HepG2 (cell line): ENCODE measurements around the gene USF2. TPM values are rescaled to one million over a fixed set of nuclear protein-coding genes. Genes with fewer than 3 reads are reported as not detected.

Source experiments
- BCL6 ChIP-seq: IDR thresholded peaks from 2 replicates; pipeline ENCODE4 v1.6.1; 2016; ENCODE audit warnings: missing genetic modification reagents, missing compliant biosample characterization
- DDIT3 ChIP-seq: sonication (generic); formaldehyde crosslinking; IDR thresholded peaks from 2 replicates; pipeline ENCODE4 v1.4.0; 2020; ENCODE audit warnings: mild to moderate bottlenecking, missing genetic modification reagents
- FOXJ3 ChIP-seq: sonication (generic); formaldehyde crosslinking; IDR thresholded peaks from 2 replicates; pipeline ENCODE4 v1.4.0; 2020; ENCODE audit warnings: missing genetic modification reagents, mild to moderate bottlenecking, borderline replicate concordance
- FOXP1 ChIP-seq, 2 experiments: fragments of 450-650 bp in 1 of 2; IDR thresholded peaks; 2 replicates each; pipeline ENCODE4 v1.6.1; 2017 to 2018; ENCODE audit warnings: antibody characterized with exemption in 1 of 2
- NFE2L1 ChIP-seq: sonication (generic); formaldehyde crosslinking; IDR thresholded peaks from 2 replicates; pipeline ENCODE4 v1.4.0; 2020; ENCODE audit warnings: missing genetic modification reagents, mild to moderate bottlenecking, borderline replicate concordance
- NFKBIZ ChIP-seq: IDR thresholded peaks from 2 replicates; pipeline ENCODE4 v1.6.1; 2018; ENCODE audit warnings: missing genetic modification reagents, missing compliant biosample characterization
- RBM39 ChIP-seq: fragments of 200-400 bp; formaldehyde crosslinking; IDR thresholded peaks from one replicate; pipeline ENCODE4 v1.6.1; 2018; ENCODE audit warnings: antibody characterized with exemption, mild to moderate bottlenecking, low read depth, low read length; ENCODE audit not compliant: poor library complexity, severe bottlenecking
- SMARCE1 ChIP-seq: fragments of 450-650 bp; IDR thresholded peaks from 2 replicates; pipeline ENCODE4 v1.6.1; 2017; ENCODE audit warnings: borderline replicate concordance
- SRF ChIP-seq: IDR thresholded peaks from 2 replicates; pipeline ENCODE4 v1.6.1; 2011; ENCODE audit warnings: mild to moderate bottlenecking, low read depth, low read length, moderate library complexity
- SRSF9 ChIP-seq: fragments of 200-400 bp; formaldehyde crosslinking; IDR thresholded peaks from 2 replicates; pipeline ENCODE4 v1.6.1; 2018; ENCODE audit warnings: borderline replicate concordance, mild to moderate bottlenecking, low read depth, low read length; ENCODE audit not compliant: insufficient read depth, poor library complexity, severe bottlenecking
- ZMYM2 ChIP-seq: sonication (generic); formaldehyde crosslinking; IDR thresholded peaks from 2 replicates; pipeline ENCODE4 v1.8.0; 2022; ENCODE audit warnings: mild to moderate bottlenecking, missing genetic modification reagents
- ZNF138 ChIP-seq: sonication (generic); formaldehyde crosslinking; IDR thresholded peaks from 2 replicates; pipeline ENCODE4 v1.5.0; 2020; ENCODE audit warnings: mild to moderate bottlenecking, low read depth, missing genetic modification reagents
- ZNF143 ChIP-seq: sonication (generic); formaldehyde crosslinking; IDR thresholded peaks from 2 replicates; pipeline ENCODE4 v1.4.0; 2020; ENCODE audit warnings: missing genetic modification reagents
- ZNF224 ChIP-seq: sonication (generic); formaldehyde crosslinking; IDR thresholded peaks from 2 replicates; pipeline ENCODE4 v1.5.0; 2020; ENCODE audit warnings: mild to moderate bottlenecking, missing genetic modification reagents
- polyA plus RNA-seq, 8 experiments: library from polyadenylated mRNA; depleted of rRNA in 3 of 8; stranded (reverse) in 7 of 8; unstranded in 1 of 8; fragments of >200 nt; fragmentation: Illumina TruSeq in 4 of 8; extraction: Trizol in 4 of 8; gene quantifications; 2 replicates each; pipeline versions ENCODE4 v1.2.1 to v1.2.3, GENCODE V29; 2011 to 2016; ENCODE audit warnings: low read depth in 4 of 8, missing spikeins in 1 of 8, mixed read lengths in 1 of 8; ENCODE audit not compliant: insufficient read depth in 1 of 8
- total RNA-seq, 5 experiments: library from RNA; depleted of rRNA; stranded (reverse); fragments of >200 nt; fragmentation: Illumina TruSeq; extraction: Trizol; gene quantifications; 2 replicates each; pipeline ENCODE4 v1.2.3, GENCODE V29; 2016; ENCODE audit warnings: low read depth in 1 of 5
- TF ChIP-seq, protein P1 (sequence below): IDR thresholded peaks from 2 replicates; pipeline ENCODE4 v1.6.1; 2016
- TF ChIP-seq, protein P2 (sequence below): sonication (generic); formaldehyde crosslinking; IDR thresholded peaks from 2 replicates; pipeline ENCODE4 v1.4.0; 2020; ENCODE audit warnings: missing genetic modification reagents
- TF ChIP-seq, protein P3 (sequence below): sonication (generic); formaldehyde crosslinking; IDR thresholded peaks from 2 replicates; pipeline ENCODE4 v1.4.0; 2020; ENCODE audit warnings: missing genetic modification reagents, mild to moderate bottlenecking, borderline replicate concordance
- TF ChIP-seq, protein P4 (sequence below): fragments of 450-650 bp; IDR thresholded peaks from 2 replicates; pipeline ENCODE4 v1.6.1; 2017

USF2 gene
- total and polyA plus RNA-seq, 2 of the 13 experiments (the other 11 are each of a cell fraction or from before 2014, with no cell fraction given) = 54.9 to 106 TPM

DNA sequence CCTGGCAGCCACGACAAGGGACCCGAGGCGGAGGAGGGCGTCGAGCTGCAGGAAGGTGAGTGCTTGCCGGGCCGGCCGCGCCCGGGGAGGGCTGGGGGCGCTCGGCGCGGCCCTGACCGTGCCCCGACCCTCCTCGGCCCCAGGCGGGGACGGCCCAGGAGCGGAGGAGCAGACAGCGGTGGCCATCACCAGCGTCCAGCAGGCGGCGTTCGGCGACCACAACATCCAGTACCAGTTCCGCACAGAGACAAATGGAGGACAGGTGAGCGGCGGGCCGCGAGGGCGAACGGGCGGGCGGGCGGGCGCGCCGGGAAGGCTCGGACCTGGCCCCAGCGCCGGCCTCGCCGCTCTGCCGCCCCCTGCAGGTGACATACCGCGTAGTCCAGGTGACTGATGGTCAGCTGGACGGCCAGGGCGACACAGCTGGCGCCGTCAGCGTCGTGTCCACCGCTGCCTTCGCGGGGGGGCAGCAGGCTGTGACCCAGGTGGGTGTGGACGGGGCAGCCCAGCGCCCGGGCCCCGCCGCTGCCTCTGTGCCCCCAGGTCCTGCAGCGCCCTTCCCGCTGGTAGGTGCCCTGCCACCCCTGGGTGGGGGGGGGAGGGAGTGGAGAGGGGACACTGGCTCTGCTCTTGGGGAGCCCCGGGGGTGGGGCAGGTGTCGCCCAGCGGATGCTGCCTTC lies 816 bp downstream of the USF2 start (continued):
- TF ChIP-seq SRSF9 = no peak
- TF ChIP-seq, protein P1, sequence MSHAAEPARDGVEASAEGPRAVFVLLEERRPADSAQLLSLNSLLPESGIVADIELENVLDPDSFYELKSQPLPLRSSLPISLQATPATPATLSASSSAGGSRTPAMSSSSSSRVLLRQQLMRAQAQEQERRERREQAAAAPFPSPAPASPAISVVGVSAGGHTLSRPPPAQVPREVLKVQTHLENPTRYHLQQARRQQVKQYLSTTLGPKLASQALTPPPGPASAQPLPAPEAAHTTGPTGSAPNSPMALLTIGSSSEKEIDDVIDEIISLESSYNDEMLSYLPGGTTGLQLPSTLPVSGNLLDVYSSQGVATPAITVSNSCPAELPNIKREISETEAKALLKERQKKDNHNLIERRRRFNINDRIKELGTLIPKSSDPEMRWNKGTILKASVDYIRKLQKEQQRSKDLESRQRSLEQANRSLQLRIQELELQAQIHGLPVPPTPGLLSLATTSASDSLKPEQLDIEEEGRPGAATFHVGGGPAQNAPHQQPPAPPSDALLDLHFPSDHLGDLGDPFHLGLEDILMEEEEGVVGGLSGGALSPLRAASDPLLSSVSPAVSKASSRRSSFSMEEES (CRISPR knock-in tag) = no peak
- TF ChIP-seq SRF = no peak
- no peak for TF ChIP-seq FOXP1 (IDR thresholded peaks at IDR 0.05)
- no peak for TF ChIP-seq FOXP1 (CRISPR knock-in tag; IDR thresholded peaks at IDR 0.05)
- TF ChIP-seq ZNF224 = no peak
- TF ChIP-seq, protein P2, sequence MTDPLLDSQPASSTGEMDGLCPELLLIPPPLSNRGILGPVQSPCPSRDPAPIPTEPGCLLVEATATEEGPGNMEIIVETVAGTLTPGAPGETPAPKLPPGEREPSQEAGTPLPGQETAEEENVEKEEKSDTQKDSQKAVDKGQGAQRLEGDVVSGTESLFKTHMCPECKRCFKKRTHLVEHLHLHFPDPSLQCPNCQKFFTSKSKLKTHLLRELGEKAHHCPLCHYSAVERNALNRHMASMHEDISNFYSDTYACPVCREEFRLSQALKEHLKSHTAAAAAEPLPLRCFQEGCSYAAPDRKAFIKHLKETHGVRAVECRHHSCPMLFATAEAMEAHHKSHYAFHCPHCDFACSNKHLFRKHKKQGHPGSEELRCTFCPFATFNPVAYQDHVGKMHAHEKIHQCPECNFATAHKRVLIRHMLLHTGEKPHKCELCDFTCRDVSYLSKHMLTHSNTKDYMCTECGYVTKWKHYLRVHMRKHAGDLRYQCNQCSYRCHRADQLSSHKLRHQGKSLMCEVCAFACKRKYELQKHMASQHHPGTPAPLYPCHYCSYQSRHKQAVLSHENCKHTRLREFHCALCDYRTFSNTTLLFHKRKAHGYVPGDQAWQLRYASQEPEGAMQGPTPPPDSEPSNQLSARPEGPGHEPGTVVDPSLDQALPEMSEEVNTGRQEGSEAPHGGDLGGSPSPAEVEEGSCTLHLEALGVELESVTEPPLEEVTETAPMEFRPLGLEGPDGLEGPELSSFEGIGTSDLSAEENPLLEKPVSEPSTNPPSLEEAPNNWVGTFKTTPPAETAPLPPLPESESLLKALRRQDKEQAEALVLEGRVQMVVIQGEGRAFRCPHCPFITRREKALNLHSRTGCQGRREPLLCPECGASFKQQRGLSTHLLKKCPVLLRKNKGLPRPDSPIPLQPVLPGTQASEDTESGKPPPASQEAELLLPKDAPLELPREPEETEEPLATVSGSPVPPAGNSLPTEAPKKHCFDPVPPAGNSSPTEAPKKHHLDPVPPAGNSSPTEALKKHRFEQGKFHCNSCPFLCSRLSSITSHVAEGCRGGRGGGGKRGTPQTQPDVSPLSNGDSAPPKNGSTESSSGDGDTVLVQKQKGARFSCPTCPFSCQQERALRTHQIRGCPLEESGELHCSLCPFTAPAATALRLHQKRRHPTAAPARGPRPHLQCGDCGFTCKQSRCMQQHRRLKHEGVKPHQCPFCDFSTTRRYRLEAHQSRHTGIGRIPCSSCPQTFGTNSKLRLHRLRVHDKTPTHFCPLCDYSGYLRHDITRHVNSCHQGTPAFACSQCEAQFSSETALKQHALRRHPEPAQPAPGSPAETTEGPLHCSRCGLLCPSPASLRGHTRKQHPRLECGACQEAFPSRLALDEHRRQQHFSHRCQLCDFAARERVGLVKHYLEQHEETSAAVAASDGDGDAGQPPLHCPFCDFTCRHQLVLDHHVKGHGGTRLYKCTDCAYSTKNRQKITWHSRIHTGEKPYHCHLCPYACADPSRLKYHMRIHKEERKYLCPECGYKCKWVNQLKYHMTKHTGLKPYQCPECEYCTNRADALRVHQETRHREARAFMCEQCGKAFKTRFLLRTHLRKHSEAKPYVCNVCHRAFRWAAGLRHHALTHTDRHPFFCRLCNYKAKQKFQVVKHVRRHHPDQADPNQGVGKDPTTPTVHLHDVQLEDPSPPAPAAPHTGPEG (CRISPR knock-in tag) = peak; percentile 95
- no peak for TF ChIP-seq DDIT3 (CRISPR knock-in tag)
- no peak for TF ChIP-seq ZNF143 (CRISPR knock-in tag)
- TF ChIP-seq ZMYM2 (CRISPR knock-in tag) = no peak
- no peak for TF ChIP-seq ZNF138 (CRISPR knock-in tag)
- peak; percentile 14; the same call in 1 of the 2 replicates for TF ChIP-seq BCL6 (CRISPR knock-in tag)
- no peak for TF ChIP-seq RBM39
- TF ChIP-seq, protein P3, sequence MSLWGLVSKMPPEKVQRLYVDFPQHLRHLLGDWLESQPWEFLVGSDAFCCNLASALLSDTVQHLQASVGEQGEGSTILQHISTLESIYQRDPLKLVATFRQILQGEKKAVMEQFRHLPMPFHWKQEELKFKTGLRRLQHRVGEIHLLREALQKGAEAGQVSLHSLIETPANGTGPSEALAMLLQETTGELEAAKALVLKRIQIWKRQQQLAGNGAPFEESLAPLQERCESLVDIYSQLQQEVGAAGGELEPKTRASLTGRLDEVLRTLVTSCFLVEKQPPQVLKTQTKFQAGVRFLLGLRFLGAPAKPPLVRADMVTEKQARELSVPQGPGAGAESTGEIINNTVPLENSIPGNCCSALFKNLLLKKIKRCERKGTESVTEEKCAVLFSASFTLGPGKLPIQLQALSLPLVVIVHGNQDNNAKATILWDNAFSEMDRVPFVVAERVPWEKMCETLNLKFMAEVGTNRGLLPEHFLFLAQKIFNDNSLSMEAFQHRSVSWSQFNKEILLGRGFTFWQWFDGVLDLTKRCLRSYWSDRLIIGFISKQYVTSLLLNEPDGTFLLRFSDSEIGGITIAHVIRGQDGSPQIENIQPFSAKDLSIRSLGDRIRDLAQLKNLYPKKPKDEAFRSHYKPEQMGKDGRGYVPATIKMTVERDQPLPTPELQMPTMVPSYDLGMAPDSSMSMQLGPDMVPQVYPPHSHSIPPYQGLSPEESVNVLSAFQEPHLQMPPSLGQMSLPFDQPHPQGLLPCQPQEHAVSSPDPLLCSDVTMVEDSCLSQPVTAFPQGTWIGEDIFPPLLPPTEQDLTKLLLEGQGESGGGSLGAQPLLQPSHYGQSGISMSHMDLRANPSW (CRISPR knock-in tag) = no peak
- no peak for TF ChIP-seq FOXJ3 (CRISPR knock-in tag)
- no peak for TF ChIP-seq NFE2L1 (CRISPR knock-in tag)
- TF ChIP-seq, protein P4, sequence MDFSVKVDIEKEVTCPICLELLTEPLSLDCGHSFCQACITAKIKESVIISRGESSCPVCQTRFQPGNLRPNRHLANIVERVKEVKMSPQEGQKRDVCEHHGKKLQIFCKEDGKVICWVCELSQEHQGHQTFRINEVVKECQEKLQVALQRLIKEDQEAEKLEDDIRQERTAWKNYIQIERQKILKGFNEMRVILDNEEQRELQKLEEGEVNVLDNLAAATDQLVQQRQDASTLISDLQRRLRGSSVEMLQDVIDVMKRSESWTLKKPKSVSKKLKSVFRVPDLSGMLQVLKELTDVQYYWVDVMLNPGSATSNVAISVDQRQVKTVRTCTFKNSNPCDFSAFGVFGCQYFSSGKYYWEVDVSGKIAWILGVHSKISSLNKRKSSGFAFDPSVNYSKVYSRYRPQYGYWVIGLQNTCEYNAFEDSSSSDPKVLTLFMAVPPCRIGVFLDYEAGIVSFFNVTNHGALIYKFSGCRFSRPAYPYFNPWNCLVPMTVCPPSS = no peak
- TF ChIP-seq SMARCE1 = no peak
- no peak for TF ChIP-seq NFKBIZ (CRISPR knock-in tag)
